Body of pancreas (tissue), 4 donors: Measurements from ENCODE around the gene RASGRF2. TPM values are rescaled to one million over a fixed set of nuclear protein-coding genes. Genes with fewer than 3 reads are reported as not detected.

Source experiments
- ATAC-seq: fragments of 150-250 bp; one replicate; pipeline ENCODE4 v1.9.1; 2016
- DNase-seq, 4 donors: peaks; one replicate each; pipeline ENCODE4 v3.0.0-alpha.2; 2019
- H3K27ac ChIP-seq, 4 donors: fragments of 200-600 bp; sonication (generic); 1 replicate in 3 of 4; 2 replicates in 1 of 4; pipeline versions ENCODE4 v1.5.1 to v1.6.1; 2016 to 2019; ENCODE audit warnings: mild to moderate bottlenecking in 1 of 4, mixed read lengths in 1 of 4, moderate library complexity in 1 of 4
- H3K27me3 ChIP-seq, 2 donors: fragments of 200-600 bp; sonication (generic); one replicate each; pipeline ENCODE4 v1.6.0; 2016; ENCODE audit warnings: mild to moderate bottlenecking in 1 of 2
- H3K36me3 ChIP-seq, 2 donors: fragments of 200-600 bp; sonication (generic); replicated peaks in 1 of 2; 2 replicates each; pipeline ENCODE4 v1.5.1; 2016; ENCODE audit warnings: low read depth in 2 of 2; ENCODE audit not compliant: insufficient read depth in 1 of 2
- H3K4me1 ChIP-seq: fragments of 200-600 bp; sonication (generic); one replicate; pipeline ENCODE4 v1.6.0; 2016
- H3K4me3 ChIP-seq, 2 donors: fragments of 200-600 bp; sonication (generic); 1 replicate in 1 of 2; 2 replicates in 1 of 2; pipeline ENCODE4 v1.5.1; 2016 to 2019
- H3K9me3 ChIP-seq, 3 donors: fragments of 200-600 bp; sonication (generic); 1 replicate in 2 of 3; 2 replicates in 1 of 3; pipeline ENCODE4 v1.5.1; 2016
- POLR2A ChIP-seq, 3 donors: fragments of 450-650 bp; IDR thresholded peaks; one replicate each; pipeline ENCODE4 v1.6.1; 2016; ENCODE audit warnings: antibody characterized with exemption in 3 of 3, mild to moderate bottlenecking in 2 of 3
- WGBS, 2 donors: methylation state at CpG; one replicate each; pipeline ENCODE4 v1.1.5; 2017; 5-methylcytosine and 5-hydroxymethylcytosine counted together
- intact Hi-C: fragments of 100-400 bp; cut with DNase I; formaldehyde crosslinking; loops from one replicate; pipeline ENCODE4 v1.15.1; 2023
- total RNA-seq, 2 donors: library from RNA; depleted of rRNA; stranded (reverse); fragments of >200 nt; gene quantifications; one replicate each; pipeline ENCODE4 v1.1.0, GENCODE V29; 2016
- TF ChIP-seq, protein P1 (sequence below), 7 experiments: fragments of 450-650 bp in 4 of 7; fragments of 200-600 bp in 3 of 7; sonication (generic) in 3 of 7; IDR thresholded peaks; one replicate each; pipeline ENCODE4 v1.5.1; 2016 to 2019; ENCODE audit warnings: antibody characterized with exemption in 7 of 7

RASGRF2 gene
- total RNA-seq, 2 donors from 2014 or later, result 1.6 to 3.6 TPM

DNA sequence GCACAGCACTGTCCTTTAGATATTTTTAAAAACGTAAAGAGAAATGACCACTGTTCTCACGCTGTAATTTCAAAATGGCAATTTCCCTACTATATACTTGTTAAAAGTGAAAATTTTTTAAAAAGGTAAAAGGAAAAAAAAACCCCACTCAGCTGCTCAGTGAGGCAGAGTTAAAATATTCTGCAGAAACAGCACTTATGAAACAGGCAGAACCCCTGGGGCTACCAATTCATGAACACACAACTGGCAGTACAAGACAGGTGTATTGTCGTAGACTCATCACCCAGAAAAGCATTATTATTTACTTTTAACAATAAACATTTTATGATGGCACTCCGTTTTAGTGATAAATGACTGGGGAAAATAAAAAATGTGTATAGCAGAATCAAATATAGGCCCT, 1.5 kb upstream of the RASGRF2 start:
- no peak for DNase-seq
- no peak for ATAC-seq
- intact Hi-C loops, result no loop called here
- Histone ChIP-seq H3K27me3 (no peaks in the 10 kb centered on the region), H3K36me3 (no peaks in the 10 kb centered on the region), H3K4me1 (peaks cover 13% of the 10 kb centered on the region), H3K9me3 (no peaks in the 10 kb centered on the region), H3K4me3 (no peak overlapping the region), H3K27ac (no peak overlapping the region)
- TF ChIP-seq, protein P1, sequence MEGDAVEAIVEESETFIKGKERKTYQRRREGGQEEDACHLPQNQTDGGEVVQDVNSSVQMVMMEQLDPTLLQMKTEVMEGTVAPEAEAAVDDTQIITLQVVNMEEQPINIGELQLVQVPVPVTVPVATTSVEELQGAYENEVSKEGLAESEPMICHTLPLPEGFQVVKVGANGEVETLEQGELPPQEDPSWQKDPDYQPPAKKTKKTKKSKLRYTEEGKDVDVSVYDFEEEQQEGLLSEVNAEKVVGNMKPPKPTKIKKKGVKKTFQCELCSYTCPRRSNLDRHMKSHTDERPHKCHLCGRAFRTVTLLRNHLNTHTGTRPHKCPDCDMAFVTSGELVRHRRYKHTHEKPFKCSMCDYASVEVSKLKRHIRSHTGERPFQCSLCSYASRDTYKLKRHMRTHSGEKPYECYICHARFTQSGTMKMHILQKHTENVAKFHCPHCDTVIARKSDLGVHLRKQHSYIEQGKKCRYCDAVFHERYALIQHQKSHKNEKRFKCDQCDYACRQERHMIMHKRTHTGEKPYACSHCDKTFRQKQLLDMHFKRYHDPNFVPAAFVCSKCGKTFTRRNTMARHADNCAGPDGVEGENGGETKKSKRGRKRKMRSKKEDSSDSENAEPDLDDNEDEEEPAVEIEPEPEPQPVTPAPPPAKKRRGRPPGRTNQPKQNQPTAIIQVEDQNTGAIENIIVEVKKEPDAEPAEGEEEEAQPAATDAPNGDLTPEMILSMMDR (IDR thresholded peaks at IDR 0.05), result no peak
- TF ChIP-seq POLR2A (IDR thresholded peaks at IDR 0.05), result no peak
- 73 to 76% methylated on average over 4 of the region's 4 CpGs for WGBS, 2 donors

DNA sequence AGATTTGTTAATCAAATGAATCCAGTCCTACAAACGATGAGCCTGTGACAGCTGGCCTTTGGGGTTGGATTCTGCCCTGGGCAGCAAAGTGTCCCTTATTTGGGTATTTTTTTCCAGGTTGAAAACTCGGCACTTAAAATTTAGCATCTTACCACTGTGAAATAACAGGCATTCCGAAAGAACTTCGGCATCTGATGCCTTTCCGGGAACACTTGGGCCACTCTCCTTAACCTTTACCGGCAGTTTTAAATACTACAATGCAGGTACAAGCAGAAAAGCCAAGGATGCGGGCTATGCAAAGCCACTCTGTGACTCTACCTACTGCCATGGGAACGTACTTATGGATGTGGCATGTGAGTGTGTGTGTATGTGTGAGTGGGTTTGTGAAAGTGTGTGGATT, 1.0 kb upstream of the RASGRF2 start:
- ATAC-seq (no peak), DNase-seq (no peak)
- Histone ChIP-seq H3K4me3 (no peak overlapping the region), H3K4me1 (peaks cover 13% of the 10 kb centered on the region), H3K9me3 (no peaks in the 10 kb centered on the region), H3K27ac (no peak overlapping the region), H3K36me3 (no peaks in the 10 kb centered on the region), H3K27me3 (no peaks in the 10 kb centered on the region)
- intact Hi-C loops, result no loop called here
- no peak for TF ChIP-seq POLR2A (IDR thresholded peaks at IDR 0.05)
- TF ChIP-seq, protein P1 (IDR thresholded peaks at IDR 0.05), result no peak
- 68 to 76% methylated on average over 8 of the region's 8 CpGs for WGBS, 2 donors

DNA sequence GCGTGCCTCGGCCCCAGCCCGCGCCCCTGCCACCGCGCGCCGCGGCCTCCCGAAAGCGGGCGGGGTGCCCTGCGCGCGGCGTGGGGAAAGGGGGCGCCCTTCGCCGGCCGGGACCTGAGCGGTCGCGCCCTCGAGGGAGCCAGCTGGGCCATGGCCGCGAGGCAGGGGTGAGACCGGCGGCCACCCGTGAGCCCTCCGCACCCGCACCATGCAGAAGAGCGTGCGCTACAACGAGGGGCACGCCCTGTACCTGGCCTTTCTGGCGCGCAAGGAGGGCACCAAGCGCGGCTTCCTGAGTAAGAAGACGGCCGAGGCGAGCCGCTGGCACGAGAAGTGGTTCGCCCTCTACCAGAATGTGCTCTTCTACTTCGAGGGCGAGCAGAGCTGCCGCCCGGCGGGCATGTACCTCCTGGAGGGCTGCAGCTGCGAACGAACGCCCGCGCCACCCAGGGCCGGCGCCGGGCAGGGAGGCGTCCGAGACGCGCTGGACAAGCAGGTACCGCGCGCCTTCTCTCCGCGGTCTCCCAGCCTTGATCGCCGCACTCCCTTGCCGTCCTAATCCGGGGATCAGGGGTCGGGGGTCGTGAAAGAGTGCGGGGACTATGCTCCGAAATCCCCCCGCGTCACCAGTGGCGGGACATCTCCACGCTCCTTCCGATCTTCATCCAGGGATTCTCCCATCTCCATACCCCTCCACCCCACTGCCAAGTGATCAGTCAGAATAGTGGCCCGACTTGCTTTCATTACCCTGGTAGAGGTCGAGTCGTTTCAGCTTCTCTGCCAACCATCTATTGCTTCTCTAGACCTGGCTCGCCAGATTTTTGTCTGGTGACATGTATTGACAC, 590 bp downstream of the RASGRF2 start:
- Histone ChIP-seq H3K27me3 (no peaks in the 10 kb centered on the region), H3K27ac (no peak overlapping the region), H3K9me3 (no peaks in the 10 kb centered on the region), H3K36me3 (no peaks in the 10 kb centered on the region), H3K4me3 (no peak overlapping the region), H3K4me1 (peaks cover 13% of the 10 kb centered on the region)
- peak in 2 of 4 donors; percentile 13 for DNase-seq
- WGBS, 2 donors, result 1 to 2% methylated on average over 18 to 74 of the region's 84 CpGs
- intact Hi-C loops, result no loop called here
- peak; percentile 45 for ATAC-seq
- TF ChIP-seq POLR2A (IDR thresholded peaks at IDR 0.05), result no peak
- TF ChIP-seq, protein P1 (IDR thresholded peaks at IDR 0.05), result no peak

DNA sequence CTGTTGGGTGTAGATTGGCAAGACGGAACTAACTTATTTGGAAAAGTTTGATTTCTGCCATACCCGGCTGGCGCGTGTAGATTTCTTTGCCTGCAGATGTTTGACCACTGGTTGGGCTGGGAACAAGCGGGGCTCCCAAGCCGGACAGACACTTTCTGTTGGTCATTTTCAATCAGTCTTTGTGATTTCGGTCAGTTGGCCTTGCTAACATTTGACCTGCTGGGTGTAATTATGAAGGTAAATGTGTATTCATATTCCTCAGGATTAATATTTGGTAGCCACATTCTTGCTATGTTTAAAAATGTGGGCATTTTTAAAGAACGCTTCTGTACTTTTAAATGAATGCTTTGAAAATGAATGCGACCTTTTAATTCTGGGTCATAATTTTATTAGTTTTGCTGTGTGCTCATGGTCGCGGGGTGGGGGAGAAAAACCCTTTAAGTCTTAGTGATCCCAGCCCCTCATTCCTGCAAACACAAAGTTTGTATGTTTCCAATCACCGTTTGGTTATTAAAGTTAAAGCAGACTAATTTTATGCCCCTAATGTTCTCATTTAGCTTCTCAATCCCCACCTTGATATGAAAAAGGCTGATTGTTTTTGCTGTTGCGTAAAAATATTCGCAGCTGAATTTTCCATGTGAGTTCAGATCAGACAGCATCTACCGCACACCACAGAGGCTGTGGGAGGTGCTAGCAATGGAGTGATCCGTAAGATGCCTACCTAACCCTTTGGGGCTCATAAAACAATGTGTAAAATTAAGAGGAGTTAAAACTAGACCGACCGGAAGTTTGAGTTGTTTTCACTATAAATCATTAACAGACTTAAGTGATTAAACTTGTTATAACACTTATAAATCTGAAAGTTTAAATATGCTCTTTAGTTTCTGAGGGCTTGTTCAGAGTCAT, 1.5 kb downstream of the RASGRF2 start:
- WGBS, 2 donors, result 11 to 17% methylated on average over 18 of the region's 18 CpGs
- no peak for ATAC-seq
- Histone ChIP-seq H3K9me3 (no peaks in the 10 kb centered on the region), H3K36me3 (no peaks in the 10 kb centered on the region), H3K27me3 (no peaks in the 10 kb centered on the region), H3K4me1 (peaks cover 13% of the 10 kb centered on the region), H3K27ac (no peak overlapping the region), H3K4me3 (no peak overlapping the region)
- intact Hi-C loops, result no loop called here
- TF ChIP-seq, protein P1 (IDR thresholded peaks at IDR 0.05), result no peak
- TF ChIP-seq POLR2A (IDR thresholded peaks at IDR 0.05), result no peak
- no peak for DNase-seq
